HepG2 (cell line): ENCODE measurements around the gene UPK1A. TPM values are rescaled to one million over a fixed set of nuclear protein-coding genes. Genes with fewer than 3 reads are reported as not detected.
A peak's percentile ranks its signal among the peaks of the same experiment; 100 is the strongest.

Source experiments
- BRF2 ChIP-seq: sonication (generic); formaldehyde crosslinking; IDR thresholded peaks from 2 replicates; pipeline ENCODE4 v1.8.1; 2022; ENCODE audit warnings: mild to moderate bottlenecking, missing genetic modification reagents
- EZH2 ChIP-seq: conservative IDR thresholded peaks from 2 replicates; pipeline ENCODE4 v1.6.1; 2012; ENCODE audit warnings: mild to moderate bottlenecking, low read depth, low read length, moderate library complexity
- RERE ChIP-seq: IDR thresholded peaks from 2 replicates; pipeline ENCODE4 v1.6.1; 2016; ENCODE audit warnings: low read depth, missing genetic modification reagents, missing compliant biosample characterization
- TFE3 ChIP-seq: IDR thresholded peaks from 2 replicates; pipeline ENCODE4 v1.6.1; 2016
- ZBTB40 ChIP-seq, 2 experiments: fragments of 450-650 bp in 1 of 2; sonication (generic) in 1 of 2; formaldehyde crosslinking in 1 of 2; IDR thresholded peaks; 2 replicates each; pipeline versions ENCODE4 v1.6.1 to v1.8.0; 2016 to 2022; ENCODE audit warnings: antibody characterized with exemption in 1 of 2, mild to moderate bottlenecking in 1 of 2, missing genetic modification reagents in 1 of 2
- ZNF343 ChIP-seq: sonication (generic); formaldehyde crosslinking; IDR thresholded peaks from 2 replicates; pipeline ENCODE4 v1.4.0; 2020; ENCODE audit warnings: mild to moderate bottlenecking, missing genetic modification reagents
- polyA plus RNA-seq, 8 experiments: library from polyadenylated mRNA; depleted of rRNA in 3 of 8; stranded (reverse) in 7 of 8; unstranded in 1 of 8; fragments of >200 nt; fragmentation: Illumina TruSeq in 4 of 8; extraction: Trizol in 4 of 8; gene quantifications; 2 replicates each; pipeline versions ENCODE4 v1.2.1 to v1.2.3, GENCODE V29; 2011 to 2016; ENCODE audit warnings: low read depth in 4 of 8, missing spikeins in 1 of 8, mixed read lengths in 1 of 8; ENCODE audit not compliant: insufficient read depth in 1 of 8
- total RNA-seq, 5 experiments: library from RNA; depleted of rRNA; stranded (reverse); fragments of >200 nt; fragmentation: Illumina TruSeq; extraction: Trizol; gene quantifications; 2 replicates each; pipeline ENCODE4 v1.2.3, GENCODE V29; 2016; ENCODE audit warnings: low read depth in 1 of 5

The UPK1A gene
- total and polyA plus RNA-seq, 2 of the 13 experiments (the other 11 are each of a cell fraction or from before 2014, with no cell fraction given) = 2.9 TPM; not detected in 1

GRCh38 chr19:35643255-35644205 lies 22.8 kb upstream of the UPK1A start (continued):
- no peak for TF ChIP-seq ZBTB40 (IDR thresholded peaks at IDR 0.05)
- TF ChIP-seq ZBTB40 (CRISPR knock-in tag; IDR thresholded peaks at IDR 0.05) = peak; percentile 67
- no peak for TF ChIP-seq RERE (CRISPR knock-in tag)
- peak; percentile 83; the same call in 1 of the 2 replicates for TF ChIP-seq BRF2 (CRISPR knock-in tag)
- TF ChIP-seq ZNF343 (CRISPR knock-in tag) = peak; percentile 66; the same call in 1 of the 2 replicates
- 0 out of 2 replicates have a peak, but pooled peaks have one; percentile 37 for TF ChIP-seq TFE3 (CRISPR knock-in tag)
- TF ChIP-seq EZH2 = no peak
